Measurements from ENCODE around the gene MLLT6. TPM values are rescaled to one million over a fixed set of nuclear protein-coding genes. Genes with fewer than 3 reads are reported as not detected.

MLLT6 gene
- polyA plus RNA-seq, 2 of the 4 experiments (the other 2 are of a cell fraction), result 28.3 to 28.9 TPM

DNA sequence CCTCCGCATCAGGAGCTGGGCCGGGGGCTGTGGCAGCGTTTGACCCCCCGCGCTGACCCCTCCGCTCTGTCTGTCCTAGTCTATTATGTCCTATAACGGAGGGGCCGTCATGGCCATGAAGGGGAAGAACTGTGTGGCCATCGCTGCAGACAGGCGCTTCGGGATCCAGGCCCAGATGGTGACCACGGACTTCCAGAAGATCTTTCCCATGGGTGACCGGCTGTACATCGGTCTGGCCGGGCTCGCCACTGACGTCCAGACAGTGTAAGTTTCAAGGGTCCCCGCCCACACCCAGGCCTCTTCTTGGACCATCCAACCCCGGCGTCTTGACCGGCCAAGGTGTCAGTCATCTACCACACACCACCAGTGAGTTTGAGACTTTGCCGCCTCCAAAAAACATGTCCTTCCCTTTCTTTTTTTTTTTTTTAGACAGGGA, 48.0 kb downstream of the MLLT6 start:
- FAIRE-seq, result no peak
- ATAC-seq, result no peak
- peak overlapping the region; percentile 90 for H3K4me2 ChIP-seq
- H3K27ac ChIP-seq, result peak overlapping the region; percentile 88 to 95
- no peak for DNase-seq (ENCODE audit: low read depth in 1 of 2, low spot score in 1 of 2)
- peak overlapping the region; percentile 96 for H3K4me3 ChIP-seq
- ChIA-PET CTCF (interaction anchor here (1.2 to 2.1 kb wide), 3 partner anchors 9 to 25 kb away, joined by 3 to 6 read pairs (median 3); no protein-coding TSS in a partner anchor), POLR2A (interaction anchor here (0.7 kb wide), 1 partner anchor 78 kb away, joined by 3 read pairs; no protein-coding TSS in a partner anchor)
- H3K9me3 ChIP-seq, result no peaks in the 10 kb centered on the region
- peaks cover 22% of the 10 kb centered on the region for H3K4me1 ChIP-seq
- 3% methylated on average over 21 of the region's 22 CpGs for WGBS (ENCODE audit: missing lambda C conversion rate)
- no peak for TF ChIP-seq ZFP36 (IDR thresholded peaks at IDR 0.05; ENCODE audit: borderline replicate concordance, partially characterized antibody)
- TF ChIP-seq, protein P1, sequence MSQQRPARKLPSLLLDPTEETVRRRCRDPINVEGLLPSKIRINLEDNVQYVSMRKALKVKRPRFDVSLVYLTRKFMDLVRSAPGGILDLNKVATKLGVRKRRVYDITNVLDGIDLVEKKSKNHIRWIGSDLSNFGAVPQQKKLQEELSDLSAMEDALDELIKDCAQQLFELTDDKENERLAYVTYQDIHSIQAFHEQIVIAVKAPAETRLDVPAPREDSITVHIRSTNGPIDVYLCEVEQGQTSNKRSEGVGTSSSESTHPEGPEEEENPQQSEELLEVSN (IDR thresholded peaks at IDR 0.05; ENCODE audit: borderline replicate concordance, low read depth), result no peak
- TF ChIP-seq HOXB13 (CRISPR knock-in tag; IDR thresholded peaks at IDR 0.05; ENCODE audit: low read depth), result no peak
- TF ChIP-seq RNF2 (IDR thresholded peaks at IDR 0.05; ENCODE audit: borderline replicate concordance, low read depth), result no peak
- TF ChIP-seq, protein P2, sequence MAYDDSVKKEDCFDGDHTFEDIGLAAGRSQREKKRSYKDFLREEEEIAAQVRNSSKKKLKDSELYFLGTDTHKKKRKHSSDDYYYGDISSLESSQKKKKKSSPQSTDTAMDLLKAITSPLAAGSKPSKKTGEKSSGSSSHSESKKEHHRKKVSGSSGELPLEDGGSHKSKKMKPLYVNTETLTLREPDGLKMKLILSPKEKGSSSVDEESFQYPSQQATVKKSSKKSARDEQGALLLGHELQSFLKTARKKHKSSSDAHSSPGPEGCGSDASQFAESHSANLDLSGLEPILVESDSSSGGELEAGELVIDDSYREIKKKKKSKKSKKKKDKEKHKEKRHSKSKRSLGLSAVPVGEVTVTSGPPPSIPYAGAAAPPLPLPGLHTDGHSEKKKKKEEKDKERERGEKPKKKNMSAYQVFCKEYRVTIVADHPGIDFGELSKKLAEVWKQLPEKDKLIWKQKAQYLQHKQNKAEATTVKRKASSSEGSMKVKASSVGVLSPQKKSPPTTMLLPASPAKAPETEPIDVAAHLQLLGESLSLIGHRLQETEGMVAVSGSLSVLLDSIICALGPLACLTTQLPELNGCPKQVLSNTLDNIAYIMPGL (CRISPR knock-in tag; IDR thresholded peaks at IDR 0.05; ENCODE audit: borderline replicate concordance), result no peak

GRCh38 chr17:38761612-38762011, 56.5 kb downstream of the MLLT6 start:
- CTCF ChIA-PET, result interaction anchor here (0.6 to 3.8 kb wide), 20 partner anchors 8 to 413 kb away, joined by 3 to 12 read pairs (median 3); no protein-coding TSS in a partner anchor
- TF ChIP-seq RAD21 (conservative IDR thresholded peaks at IDR 0.05 in 1 of 2, IDR thresholded peaks at IDR 0.05 in 1 of 2) (peak; percentile 38 to 67), HEYL (CRISPR knock-in tag; IDR thresholded peaks at IDR 0.05) (no peak)
- TF ChIP-seq, protein P3, sequence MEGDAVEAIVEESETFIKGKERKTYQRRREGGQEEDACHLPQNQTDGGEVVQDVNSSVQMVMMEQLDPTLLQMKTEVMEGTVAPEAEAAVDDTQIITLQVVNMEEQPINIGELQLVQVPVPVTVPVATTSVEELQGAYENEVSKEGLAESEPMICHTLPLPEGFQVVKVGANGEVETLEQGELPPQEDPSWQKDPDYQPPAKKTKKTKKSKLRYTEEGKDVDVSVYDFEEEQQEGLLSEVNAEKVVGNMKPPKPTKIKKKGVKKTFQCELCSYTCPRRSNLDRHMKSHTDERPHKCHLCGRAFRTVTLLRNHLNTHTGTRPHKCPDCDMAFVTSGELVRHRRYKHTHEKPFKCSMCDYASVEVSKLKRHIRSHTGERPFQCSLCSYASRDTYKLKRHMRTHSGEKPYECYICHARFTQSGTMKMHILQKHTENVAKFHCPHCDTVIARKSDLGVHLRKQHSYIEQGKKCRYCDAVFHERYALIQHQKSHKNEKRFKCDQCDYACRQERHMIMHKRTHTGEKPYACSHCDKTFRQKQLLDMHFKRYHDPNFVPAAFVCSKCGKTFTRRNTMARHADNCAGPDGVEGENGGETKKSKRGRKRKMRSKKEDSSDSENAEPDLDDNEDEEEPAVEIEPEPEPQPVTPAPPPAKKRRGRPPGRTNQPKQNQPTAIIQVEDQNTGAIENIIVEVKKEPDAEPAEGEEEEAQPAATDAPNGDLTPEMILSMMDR (IDR thresholded peaks at IDR 0.05), result peak; percentile 37; the same call in 2 of the 3 replicates
- H3K4me2 ChIP-seq, result no peak overlapping the region
- DNase-seq (ENCODE audit: low read depth in 1 of 2, low spot score in 1 of 2), result peak; percentile 76 to 81
- POLR2A ChIA-PET, result no interaction called here
- peak; percentile 77 to 86; a peak in 5 of 6 replicates for ATAC-seq
- H3K4me3 ChIP-seq, result no peak overlapping the region
- FAIRE-seq, result no peak
- no peaks in the 10 kb centered on the region for H3K9me3 ChIP-seq
- H3K4me1 ChIP-seq, result no peaks in the 10 kb centered on the region
- WGBS (ENCODE audit: missing lambda C conversion rate), result 77% methylated on average over 4 of the region's 4 CpGs
- no peak overlapping the region for H3K27ac ChIP-seq

DNA sequence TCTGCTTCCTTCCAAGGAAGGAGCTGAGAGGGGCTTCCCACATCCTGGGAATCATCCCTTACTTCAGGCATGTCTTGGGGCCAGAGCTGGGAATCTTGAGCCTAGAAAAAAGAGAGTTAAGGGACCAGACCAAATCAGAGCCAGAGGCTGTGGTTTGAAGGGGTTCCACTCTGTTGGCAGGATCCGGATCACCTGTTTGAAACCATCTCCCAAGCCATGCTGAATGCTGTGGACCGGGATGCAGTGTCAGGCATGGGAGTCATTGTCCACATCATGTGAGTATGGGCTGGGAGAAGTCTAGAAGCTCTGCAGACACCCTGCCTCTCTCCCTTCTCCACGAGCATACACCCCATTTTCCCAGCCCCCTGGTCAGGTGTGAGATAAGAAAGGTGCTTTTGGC, 57.2 kb downstream of the MLLT6 start:
- H3K27ac ChIP-seq, result no peak overlapping the region
- no peaks in the 10 kb centered on the region for H3K9me3 ChIP-seq
- ChIA-PET POLR2A (interaction anchor here (1.3 kb wide), 1 partner anchor 10 kb away, joined by 6 read pairs; the partner anchor contains the start of gene PSMB3), CTCF (interaction anchor here (0.7 to 3.8 kb wide), 16 partner anchors 8 to 413 kb away, joined by 3 to 12 read pairs (median 3); no protein-coding TSS in a partner anchor)
- no peaks in the 10 kb centered on the region for H3K4me1 ChIP-seq
- WGBS (ENCODE audit: missing lambda C conversion rate), result 91% methylated on average over 3 of the region's 3 CpGs
- DNase-seq (ENCODE audit: low read depth in 1 of 2, low spot score in 1 of 2), result no peak
- FAIRE-seq, result no peak
- no peak overlapping the region for H3K4me2 ChIP-seq
- no peak for ATAC-seq
- no peak overlapping the region for H3K4me3 ChIP-seq
- no peak for TF ChIP-seq JUN (IDR thresholded peaks at IDR 0.05)
- no peak for TF ChIP-seq MYC (IDR thresholded peaks at IDR 0.05; ENCODE audit: borderline replicate concordance, low read length)
- TF ChIP-seq, protein P2 (CRISPR knock-in tag; IDR thresholded peaks at IDR 0.05; ENCODE audit: borderline replicate concordance), result no peak
- no peak for TF ChIP-seq PHF8 (IDR thresholded peaks at IDR 0.05; ENCODE audit: borderline replicate concordance, low read depth)
- no peak for TF ChIP-seq TFCP2L1 (CRISPR knock-in tag; IDR thresholded peaks at IDR 0.05)
- no peak for TF ChIP-seq RNF2 (IDR thresholded peaks at IDR 0.05; ENCODE audit: borderline replicate concordance, low read depth)
- no peak for TF ChIP-seq CHD4 (IDR thresholded peaks at IDR 0.05; ENCODE audit: borderline replicate concordance)
- TF ChIP-seq, protein P1 (IDR thresholded peaks at IDR 0.05; ENCODE audit: borderline replicate concordance, low read depth), result no peak
- TF ChIP-seq ELK1 (IDR thresholded peaks at IDR 0.05; ENCODE audit: low read depth, low read length), result no peak
- TF ChIP-seq MAFK (IDR thresholded peaks at IDR 0.05; ENCODE audit: partially characterized antibody), result no peak
- TF ChIP-seq GATA3 (IDR thresholded peaks at IDR 0.05; ENCODE audit: borderline replicate concordance), result no peak
- TF ChIP-seq RARB (CRISPR knock-in tag; IDR thresholded peaks at IDR 0.05), result no peak
- TF ChIP-seq HEYL (CRISPR knock-in tag; IDR thresholded peaks at IDR 0.05), result no peak

Data from A549 (cell line).